LNCAP (cell line): ENCODE data around the gene PCCA.

ENCODE experiments used
- CTCF ChIP-seq: fragments of 450-650 bp; IDR thresholded peaks from 2 replicates; pipeline ENCODE4 v1.5.1; 2017; ENCODE audit warnings: mild to moderate bottlenecking

PCCA gene

GRCh38 chr13:100306434-100306999, 217.6 kb downstream of the PCCA start:
- no peak for TF ChIP-seq CTCF

- TF ChIP-seq CTCF: no peak
Observed at GRCh38 chr13:100314132-100314910, 225.4 kb downstream of the PCCA start.

GRCh38 chr13:100315522-100315921, 226.6 kb downstream of the PCCA start:
- no peak for TF ChIP-seq CTCF

- TF ChIP-seq CTCF: no peak
Observed at GRCh38 chr13:100323937-100324336, 235.0 kb downstream of the PCCA start.

GRCh38 chr13:100330662-100331061, 241.8 kb downstream of the PCCA start:
- no peak for TF ChIP-seq CTCF

- TF ChIP-seq CTCF: no peak
Observed at GRCh38 chr13:100333141-100333540, 244.2 kb downstream of the PCCA start.

- TF ChIP-seq CTCF: no peak
Observed at GRCh38 chr13:100334214-100334613, 245.3 kb downstream of the PCCA start.
